Activated CD8-positive, alpha-beta memory T cell treated with anti-CD3 and anti-CD28 coated beads, Interleukin-2, amount 50 U/mL, for 24 hours (primary cell): Measurements from ENCODE around the gene RARG.

Experiments used
- DNase-seq: peaks from one replicate; pipeline ENCODE4 v3.0.0-alpha.2; 2020; ENCODE audit errors: extremely low read depth

RARG gene

GRCh38 chr12:53231921-53232645 lies at the start of gene RARG:
RARG (minus strand) TSS chr12:53232209; CDS start chr12:53227545, 4,664 bp downstream.
- DNase-seq, result no peak

- DNase-seq, result no peak
These were observed 48.0 kb upstream of the RARG start for GRCh38 chr12:53279888-53280498.

GRCh38 chr12:53279283-53279869 lies 47.4 kb upstream of the RARG start:
- DNase-seq, result no peak

- DNase-seq, result no peak
These were observed 46.0 kb upstream of the RARG start for GRCh38 chr12:53277981-53278380.

GRCh38 chr12:53276511-53276910 lies 44.5 kb upstream of the RARG start:
- no peak for DNase-seq

GRCh38 chr12:53274445-53274844 lies 42.4 kb upstream of the RARG start:
- DNase-seq, result no peak

GRCh38 chr12:53268630-53269562 lies 36.9 kb upstream of the RARG start:
- no peak for DNase-seq

- DNase-seq, result peak; percentile 52
These were observed 36.1 kb upstream of the RARG start, which contains the start of gene ESPL1 for GRCh38 chr12:53267999-53268629. ESPL1 (plus strand) TSS chr12:53268299; CDS start chr12:53268767, 468 bp downstream.

GRCh38 chr12:53267306-53267998 lies 35.4 kb upstream of the RARG start:
- DNase-seq, result no peak

GRCh38 chr12:53265783-53266182 lies 33.8 kb upstream of the RARG start:
- DNase-seq, result no peak

- no peak for DNase-seq
These were observed 27.9 kb upstream of the RARG start for GRCh38 chr12:53259891-53260290.

GRCh38 chr12:53258541-53259539 lies 26.8 kb upstream of the RARG start:
- DNase-seq, result no peak

- no peak for DNase-seq
These were observed 24.0 kb upstream of the RARG start for GRCh38 chr12:53255996-53256395.

GRCh38 chr12:53254816-53255545 lies 23.0 kb upstream of the RARG start:
- no peak for DNase-seq

- no peak for DNase-seq
These were observed 21.3 kb upstream of the RARG start for GRCh38 chr12:53253298-53253697.

- no peak for DNase-seq
These were observed 20.4 kb upstream of the RARG start for GRCh38 chr12:53252349-53252916.

- no peak for DNase-seq
These were observed 19.7 kb upstream of the RARG start for GRCh38 chr12:53251477-53252348.

GRCh38 chr12:53245286-53245685 lies 13.3 kb upstream of the RARG start:
- DNase-seq, result no peak
